Femur (tissue), 1 donor: Measurements from ENCODE around the gene RRAS.

Source experiments
- DNase-seq: peaks from one replicate; pipeline ENCODE4 v3.0.0-alpha.2; 2017

The RRAS gene

GRCh38 chr19:49676784-49677230 lies 36.9 kb upstream of the RRAS start:
- peak; percentile 100 for DNase-seq

GRCh38 chr19:49676136-49676783 lies 36.3 kb upstream of the RRAS start:
- DNase-seq, result peak; percentile 94

GRCh38 chr19:49672131-49672919 lies 32.4 kb upstream of the RRAS start:
- peak; percentile 71 for DNase-seq

GRCh38 chr19:49669516-49669915 lies 29.6 kb upstream of the RRAS start:
- no peak for DNase-seq

GRCh38 chr19:49667473-49667872 lies 27.5 kb upstream of the RRAS start:
- DNase-seq, result no peak

GRCh38 chr19:49666120-49666444 lies 26.1 kb upstream of the RRAS start:
- DNase-seq, result no peak

GRCh38 chr19:49665351-49666119 lies 25.6 kb upstream of the RRAS start, which contains the start of the genes BCL2L12 and IRF3:
BCL2L12 (plus strand) TSS chr19:49665933; CDS start chr19:49666693, 760 bp downstream.
IRF3 (minus strand) TSS chr19:49665857; CDS start chr19:49664838, 1,019 bp downstream.
- peak; percentile 99 for DNase-seq

GRCh38 chr19:49665036-49665350 lies 25.1 kb upstream of the RRAS start:
- no peak for DNase-seq

DNA sequence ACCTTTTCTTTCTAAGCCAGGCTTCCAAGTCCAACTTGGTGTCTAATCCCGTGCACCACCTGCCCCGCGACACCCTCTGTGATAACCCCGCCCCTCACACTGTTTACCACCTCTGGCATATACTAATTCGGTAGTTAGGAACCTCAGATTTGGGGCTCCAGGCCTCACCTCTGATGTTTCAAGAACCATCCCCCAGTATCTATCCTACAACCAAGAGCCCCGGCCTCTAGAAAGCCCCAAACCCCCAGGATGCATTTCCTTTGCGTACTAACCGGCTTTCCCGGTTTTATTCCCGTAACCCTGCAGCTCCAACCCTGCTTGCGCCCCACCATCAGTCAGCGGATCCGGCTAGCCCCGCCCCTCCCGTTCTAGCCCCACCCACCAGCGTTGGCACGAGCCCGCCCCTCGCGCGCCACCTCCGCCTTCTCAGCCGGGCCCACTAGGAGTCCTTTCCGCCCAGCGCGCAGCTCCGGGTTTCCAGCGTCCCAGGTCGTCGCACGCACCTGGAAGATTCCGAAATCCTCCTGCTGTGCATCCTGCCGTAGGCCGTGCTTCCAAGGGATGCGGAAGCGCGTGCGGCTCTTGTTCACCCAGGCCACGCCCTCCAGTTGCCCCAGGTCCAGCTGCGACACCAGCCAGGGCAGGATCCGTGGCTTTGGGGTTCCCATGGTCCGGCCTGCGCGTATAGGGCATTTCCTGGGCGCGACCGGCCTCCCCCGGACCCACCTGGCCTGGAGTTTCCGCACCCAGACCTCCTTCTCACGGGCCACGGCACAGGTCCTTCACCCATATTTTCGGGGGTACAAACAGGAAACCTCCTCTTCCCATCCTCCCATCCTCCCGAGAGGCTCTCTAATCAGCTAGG lies 24.5 kb upstream of the RRAS start:
- peak; percentile 91 for DNase-seq

GRCh38 chr19:49663224-49663623 lies 23.3 kb upstream of the RRAS start:
- no peak for DNase-seq

- no peak for DNase-seq
Measured at GRCh38 chr19:49662011-49662410, 22.1 kb upstream of the RRAS start.

GRCh38 chr19:49660338-49660961 lies 20.5 kb upstream of the RRAS start:
- DNase-seq, result no peak

GRCh38 chr19:49658566-49659442 lies 18.9 kb upstream of the RRAS start:
- DNase-seq, result no peak

DNA sequence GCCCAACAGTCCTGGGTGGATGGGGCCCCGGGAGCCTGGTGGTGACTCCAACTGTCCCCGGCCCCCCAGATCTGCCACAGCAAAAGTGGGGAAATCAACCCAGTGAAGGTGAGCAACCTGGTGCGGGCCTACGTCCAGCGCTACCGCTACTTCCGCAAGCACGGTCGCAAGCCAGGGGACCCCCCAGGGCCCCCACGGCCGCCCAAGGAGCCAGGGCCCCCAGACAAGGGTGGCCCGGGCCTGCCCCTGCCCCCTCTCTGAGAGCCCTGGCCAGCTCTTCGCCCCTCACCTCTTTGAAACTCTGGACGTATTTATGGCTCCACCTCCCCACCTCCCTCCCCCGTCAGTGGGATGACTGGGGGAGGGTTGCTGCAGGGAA lies 18.2 kb upstream of the RRAS start:
- no peak for DNase-seq

DNA sequence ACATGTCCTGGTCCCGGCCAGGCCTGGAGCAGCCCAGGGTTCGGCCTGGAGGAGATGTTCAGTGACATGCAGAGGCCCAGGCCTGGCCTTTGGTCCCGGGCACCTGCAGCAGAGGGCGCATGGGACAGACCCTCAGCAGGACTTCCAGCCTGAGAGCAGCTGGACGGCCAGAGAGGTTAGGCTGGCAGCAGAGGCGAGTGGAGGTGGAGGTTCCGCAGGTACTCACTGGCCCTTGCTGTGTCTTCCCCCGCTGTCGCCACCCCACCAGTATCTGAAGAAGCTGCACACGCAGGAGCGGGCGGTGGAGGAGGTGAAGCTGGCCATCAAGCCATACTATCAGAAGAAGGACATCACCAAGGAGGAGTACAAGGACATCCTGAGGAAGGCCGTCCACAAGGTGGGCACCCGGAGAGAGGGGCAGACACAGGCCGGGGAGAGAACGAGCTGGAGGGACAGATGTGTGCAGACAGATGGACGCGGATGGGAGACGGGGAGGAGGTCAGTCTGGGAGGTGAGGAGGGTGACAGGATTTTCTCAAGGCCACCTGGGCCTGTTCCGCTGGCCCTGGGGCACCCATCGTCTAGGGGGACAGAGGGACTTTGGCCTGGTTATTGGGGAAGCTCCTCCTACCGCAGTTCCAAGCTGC lies 17.7 kb upstream of the RRAS start:
- DNase-seq, result no peak

DNA sequence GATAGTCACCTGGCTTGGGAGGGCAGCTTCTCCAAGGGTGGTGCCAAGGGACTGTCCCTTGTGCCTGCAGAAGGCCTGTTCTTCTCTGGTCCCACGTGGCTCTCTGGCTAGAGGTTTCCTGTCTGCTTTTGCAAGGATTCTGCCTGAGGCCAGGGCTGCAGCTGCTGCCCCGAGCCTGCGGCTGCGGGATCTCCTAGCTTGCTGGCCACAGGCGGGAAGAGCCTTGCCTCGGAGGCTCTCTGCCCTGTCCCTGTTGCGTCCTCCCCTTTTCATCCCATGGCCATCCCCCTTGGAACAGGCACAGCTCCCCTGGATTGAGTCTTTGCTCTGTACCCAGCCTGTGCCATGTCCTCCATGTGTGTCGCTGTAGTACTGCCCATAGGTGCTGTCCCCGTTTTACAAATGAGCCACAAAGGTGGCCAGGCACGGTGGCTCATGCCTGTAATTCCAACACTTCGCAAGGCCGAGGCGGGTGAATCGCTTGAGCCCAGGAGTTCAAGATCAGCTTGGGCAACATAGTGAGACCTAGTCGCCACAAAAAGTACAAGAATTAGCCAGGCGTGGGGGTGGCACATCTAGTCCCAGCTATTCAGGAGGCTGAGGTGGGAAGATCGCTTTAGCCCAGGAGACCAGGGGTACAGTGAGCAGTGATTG lies 16.6 kb upstream of the RRAS start:
- no peak for DNase-seq

GRCh38 chr19:49655570-49656455 lies 15.9 kb upstream of the RRAS start:
- no peak for DNase-seq

DNA sequence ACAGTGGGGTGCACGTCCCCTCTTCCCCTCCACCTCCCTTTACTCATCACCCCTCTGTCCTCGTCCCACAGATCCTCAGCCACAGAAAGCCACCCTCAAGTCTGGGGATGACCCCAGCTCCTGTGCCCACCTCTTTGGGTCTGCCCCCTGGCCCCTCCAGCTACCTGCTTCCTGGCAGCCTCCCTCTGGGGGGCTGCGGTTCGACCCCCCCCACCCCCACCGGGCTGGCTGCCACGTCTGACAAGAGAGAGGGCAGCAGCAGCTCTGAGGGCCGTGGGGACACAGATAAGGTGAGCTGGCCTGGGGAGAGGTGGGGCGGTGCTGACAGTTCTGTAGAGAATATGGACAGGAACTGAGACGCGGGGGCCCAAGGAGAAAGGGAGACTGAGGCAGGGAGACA lies 14.6 kb upstream of the RRAS start:
- DNase-seq, result no peak

GRCh38 chr19:49653466-49653806 lies 13.5 kb upstream of the RRAS start:
- DNase-seq, result no peak
